Lower leg skin (tissue), 4 donors: ENCODE results near the gene CHML. TPM values are rescaled to one million over a fixed set of nuclear protein-coding genes. Genes with fewer than 3 reads are reported as not detected.
"Not testable (repeated sequence)": the region's sequence is repeated elsewhere in the genome, so short reads cannot be mapped to it uniquely, and the experiment has no call there.

Experiments used
- DNase-seq, 2 donors: peaks; one replicate each; pipeline ENCODE4 v3.0.0-alpha.2; 2019; ENCODE audit warnings: low spot score in 2 of 2
- H3K4me3 ChIP-seq: fragments of 200-600 bp; sonication (generic); 2 replicates; pipeline ENCODE4 v1.5.1; 2017; ENCODE audit warnings: mild to moderate bottlenecking, low read depth; ENCODE audit not compliant: poor library complexity, severe bottlenecking
- POLR2A ChIP-seq, 2 donors: fragments of 450-650 bp; IDR thresholded peaks; one replicate each; pipeline ENCODE4 v1.6.1; 2016 to 2017; ENCODE audit warnings: antibody characterized with exemption in 2 of 2, mild to moderate bottlenecking in 1 of 2, moderate library complexity in 1 of 2
- WGBS, 2 donors: methylation state at CpG; one replicate each; pipeline ENCODE4 v1.1.5; 2018; 5-methylcytosine and 5-hydroxymethylcytosine counted together
- intact Hi-C: fragments of 100-400 bp; cut with DNase I; formaldehyde crosslinking; loops from one replicate; pipeline ENCODE4 v1.15.0; 2023; ENCODE audit warnings: low total_unique reads
- total RNA-seq, 4 donors: library from RNA; depleted of rRNA; stranded (reverse); fragments of >200 nt; gene quantifications; one replicate each; pipeline ENCODE4 v1.1.0, GENCODE V29; 2016
- TF ChIP-seq, protein P1 (sequence below), 3 donors: fragments of 450-650 bp; IDR thresholded peaks; one replicate each; pipeline ENCODE4 v1.5.1; 2016; ENCODE audit warnings: antibody characterized with exemption in 3 of 3, mild to moderate bottlenecking in 3 of 3, moderate library complexity in 2 of 3

The CHML gene
- total RNA-seq, 4 donors from 2014 or later, result 7.5 to 10.6 (median 7.9) TPM

DNA sequence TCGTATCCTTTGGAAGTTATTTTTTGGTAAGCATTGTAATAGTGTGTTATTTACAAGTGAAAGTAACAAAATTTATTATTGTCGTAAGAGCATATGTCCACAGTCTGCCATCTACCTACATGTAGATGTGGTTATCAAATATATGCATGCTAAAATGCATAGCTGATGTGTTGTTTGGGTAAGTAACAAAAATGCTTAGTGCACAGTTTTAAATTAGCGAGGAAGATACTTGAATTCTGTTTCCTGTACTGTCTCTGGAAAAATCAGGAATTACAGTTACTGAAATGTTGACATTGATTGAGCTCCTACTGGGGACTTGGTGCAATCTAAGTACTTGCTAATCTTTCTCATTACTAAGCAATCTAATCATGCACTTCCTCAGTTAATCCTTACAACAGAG, 26.2 kb upstream of the CHML start:
- no peak for TF ChIP-seq POLR2A (IDR thresholded peaks at IDR 0.05)
- TF ChIP-seq, protein P1, sequence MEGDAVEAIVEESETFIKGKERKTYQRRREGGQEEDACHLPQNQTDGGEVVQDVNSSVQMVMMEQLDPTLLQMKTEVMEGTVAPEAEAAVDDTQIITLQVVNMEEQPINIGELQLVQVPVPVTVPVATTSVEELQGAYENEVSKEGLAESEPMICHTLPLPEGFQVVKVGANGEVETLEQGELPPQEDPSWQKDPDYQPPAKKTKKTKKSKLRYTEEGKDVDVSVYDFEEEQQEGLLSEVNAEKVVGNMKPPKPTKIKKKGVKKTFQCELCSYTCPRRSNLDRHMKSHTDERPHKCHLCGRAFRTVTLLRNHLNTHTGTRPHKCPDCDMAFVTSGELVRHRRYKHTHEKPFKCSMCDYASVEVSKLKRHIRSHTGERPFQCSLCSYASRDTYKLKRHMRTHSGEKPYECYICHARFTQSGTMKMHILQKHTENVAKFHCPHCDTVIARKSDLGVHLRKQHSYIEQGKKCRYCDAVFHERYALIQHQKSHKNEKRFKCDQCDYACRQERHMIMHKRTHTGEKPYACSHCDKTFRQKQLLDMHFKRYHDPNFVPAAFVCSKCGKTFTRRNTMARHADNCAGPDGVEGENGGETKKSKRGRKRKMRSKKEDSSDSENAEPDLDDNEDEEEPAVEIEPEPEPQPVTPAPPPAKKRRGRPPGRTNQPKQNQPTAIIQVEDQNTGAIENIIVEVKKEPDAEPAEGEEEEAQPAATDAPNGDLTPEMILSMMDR (IDR thresholded peaks at IDR 0.05), result no peak
- intact Hi-C loops, result no loop called here
- WGBS, 2 donors, result 85 to 88% methylated on average over 3 of the region's 3 CpGs
- no peak for DNase-seq
- no peak overlapping the region for H3K4me3 ChIP-seq

DNA sequence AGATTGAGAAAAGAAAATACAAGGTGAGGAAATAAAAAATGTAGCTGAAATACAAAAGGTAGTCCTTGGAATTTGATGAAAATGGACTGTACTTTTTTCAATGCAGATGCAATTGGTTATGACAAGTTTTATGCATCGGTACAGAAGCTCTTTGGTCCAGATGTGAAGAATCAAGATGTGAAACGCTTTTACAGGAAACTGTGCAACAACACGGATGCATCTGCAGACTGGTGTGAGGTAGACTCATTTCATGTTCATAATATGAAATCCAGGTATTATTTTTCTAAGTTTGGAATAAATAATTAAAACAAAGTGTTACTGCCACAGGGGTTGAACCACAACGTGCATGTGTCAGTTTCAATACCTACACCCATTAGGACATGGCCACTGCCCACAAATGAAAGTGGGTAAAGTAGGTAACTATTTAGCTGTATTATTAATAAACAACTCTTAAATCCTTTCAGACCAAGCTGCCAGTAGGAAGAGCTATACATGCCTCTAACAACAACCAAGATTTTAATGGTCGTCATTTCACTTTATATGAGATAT, 20.3 kb upstream of the CHML start:
- DNase-seq, result no peak
- no peak for TF ChIP-seq POLR2A (IDR thresholded peaks at IDR 0.05)
- TF ChIP-seq, protein P1 (IDR thresholded peaks at IDR 0.05), result no peak
- H3K4me3 ChIP-seq, result no peak overlapping the region
- intact Hi-C loops, result no loop called here
- 73 to 76% methylated on average over 5 of the region's 5 CpGs for WGBS, 2 donors

DNA sequence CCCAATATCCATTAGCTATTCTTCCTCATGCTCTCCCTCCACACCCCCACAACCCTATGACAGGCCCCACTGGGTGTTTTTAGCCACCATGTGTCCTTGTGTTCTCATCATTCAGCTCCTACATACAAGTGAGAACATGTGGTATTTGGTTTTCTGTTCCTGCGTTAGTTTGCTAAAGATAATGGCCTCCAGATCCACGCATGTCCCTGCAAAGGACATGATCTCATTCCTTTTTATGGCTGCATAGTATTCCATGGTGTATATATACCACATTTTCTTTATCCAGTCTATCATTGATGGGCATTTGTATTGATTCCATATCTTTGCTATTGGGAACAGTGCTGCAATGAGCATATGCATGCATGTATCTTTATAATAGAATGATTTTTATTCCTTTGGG, 18.8 kb upstream of the CHML start:
- intact Hi-C loops, DNase-seq, H3K4me3 ChIP-seq: not testable (repeated sequence)
- 80 to 88% methylated on average over 2 of the region's 2 CpGs for WGBS, 2 donors

DNA sequence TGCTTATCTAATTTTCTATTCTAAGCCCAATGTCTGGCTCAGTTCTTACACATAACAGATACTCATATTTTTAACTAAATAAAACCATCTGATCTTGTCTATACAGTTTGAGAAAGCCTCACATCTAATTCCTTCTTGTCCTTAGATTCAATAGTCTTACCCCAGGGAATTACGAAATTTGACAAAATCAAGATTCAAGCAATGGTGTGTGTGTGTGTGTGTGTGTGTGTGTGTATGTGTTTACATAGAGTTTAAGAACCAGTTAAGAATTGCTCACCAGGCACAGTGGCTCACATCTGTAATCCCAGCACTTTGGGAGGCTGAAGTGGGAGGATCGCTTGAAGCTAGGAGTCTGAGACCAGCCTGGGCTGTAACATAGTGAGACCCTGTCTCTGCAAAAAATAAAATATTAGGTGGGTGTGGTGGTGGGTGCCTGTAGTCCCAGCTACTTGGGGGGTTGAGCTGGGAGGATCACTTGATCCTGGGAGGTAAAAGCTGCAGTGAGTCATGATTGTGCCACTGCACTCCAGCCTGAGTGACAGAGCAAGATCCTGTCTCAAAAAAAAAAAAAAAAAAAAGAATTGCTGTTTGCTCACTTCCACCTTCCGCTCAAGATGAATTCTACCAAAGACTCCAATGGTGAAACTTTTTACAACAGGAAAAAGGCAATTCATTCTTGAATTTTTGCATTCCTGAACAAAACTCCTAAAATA, 18.1 kb upstream of the CHML start:
- intact Hi-C loops, result no loop called here
- TF ChIP-seq POLR2A (IDR thresholded peaks at IDR 0.05), result no peak
- TF ChIP-seq, protein P1 (IDR thresholded peaks at IDR 0.05), result no peak
- WGBS, 2 donors, result 88 to 94% methylated on average over 3 of the region's 3 CpGs
- no peak for DNase-seq
- H3K4me3 ChIP-seq, result no peak overlapping the region

DNA sequence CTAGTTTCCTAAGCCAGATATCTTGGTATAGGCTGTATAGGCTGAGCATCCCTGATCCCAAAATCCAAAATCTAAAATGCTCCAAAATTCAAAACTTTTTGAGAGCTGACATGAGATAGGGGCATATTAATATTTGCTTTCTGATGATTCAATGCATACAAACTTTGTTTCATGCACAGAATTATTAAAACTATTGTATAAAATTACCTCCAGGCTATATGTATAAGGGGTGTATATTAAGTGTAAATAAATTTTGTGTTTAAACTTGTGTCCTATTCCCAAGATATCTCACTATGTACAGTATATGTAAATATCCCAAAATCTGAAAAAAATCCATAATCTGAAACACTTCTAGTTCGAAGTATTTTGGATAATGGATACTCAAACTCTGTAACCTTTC, 14.5 kb upstream of the CHML start:
- no peak overlapping the region for H3K4me3 ChIP-seq
- DNase-seq, result no peak
- TF ChIP-seq, protein P1 (IDR thresholded peaks at IDR 0.05), result no peak
- intact Hi-C loops, result no loop called here
- 91 to 95% methylated on average over 1 of the region's 1 CpG for WGBS, 2 donors

DNA sequence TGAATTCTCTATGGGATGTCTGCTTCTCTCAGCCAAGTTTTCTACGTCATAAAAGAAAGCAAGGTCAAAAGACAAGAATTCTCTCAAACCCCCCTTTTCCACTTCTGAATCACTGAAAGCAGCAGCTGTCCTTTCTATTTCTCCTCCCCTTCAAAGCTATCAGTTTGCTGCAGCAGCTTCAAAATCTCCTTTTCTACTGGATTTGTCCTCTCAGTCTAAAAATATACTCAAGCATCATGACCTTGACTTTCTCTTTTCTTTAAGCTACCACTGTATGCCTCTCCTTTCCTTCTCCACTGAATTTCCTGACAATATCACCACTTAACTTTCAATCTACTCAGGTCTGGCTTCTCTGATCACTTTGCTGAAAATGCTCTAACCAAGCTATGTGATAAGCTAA, 13.8 kb upstream of the CHML start:
- no peak overlapping the region for H3K4me3 ChIP-seq
- TF ChIP-seq, protein P1 (IDR thresholded peaks at IDR 0.05), result no peak
- no peak for TF ChIP-seq POLR2A (IDR thresholded peaks at IDR 0.05)
- WGBS, 2 donors, result 50 to 59% methylated on average over 1 of the region's 1 CpG
- intact Hi-C loops, result no loop called here
- no peak for DNase-seq
